Measurements from ENCODE around the gene PTPRM. TPM values are rescaled to one million over a fixed set of nuclear protein-coding genes. Genes with fewer than 3 reads are reported as not detected.
A peak's percentile ranks its signal among the peaks of the same experiment; 100 is the strongest.

The PTPRM gene
- total and polyA plus RNA-seq, 2 experiments from 2014 or later, result 1.6 to 5.3 TPM

- TF ChIP-seq JUNB (IDR thresholded peaks at IDR 0.05; ENCODE audit: unreplicated experiment), result no peak
Observed at GRCh38 chr18:8386669-8387380, 819.7 kb downstream of the PTPRM start (continued).

- H3K36me3 Mint-ChIP-seq (ENCODE audit: low read depth), result peaks cover 4% of the 10 kb centered on the region
- ATAC-seq, result peak; percentile 98
- H3K4me1 ChIP-seq (ENCODE audit: insufficient read depth), result peaks cover 6% of the 10 kb centered on the region; the same call in 1 of the 2 replicates
Observed at GRCh38 chr18:8389391-8390340, 822.5 kb downstream of the PTPRM start.

GRCh38 chr18:8391068-8391467 lies 824.0 kb downstream of the PTPRM start:
- Histone ChIP-seq H3K4me1 (ENCODE audit: insufficient read depth) (peaks cover 11% of the 10 kb centered on the region; the same call in 1 of the 2 replicates), H3K27me3 (ENCODE audit: insufficient read depth) (no peaks in the 10 kb centered on the region), H3K9me2 (ENCODE audit: insufficient read depth) (peaks cover 5% of the 10 kb centered on the region), H4K20me1 (replicated peaks; ENCODE audit: insufficient read depth) (no peaks in the 10 kb centered on the region), H3K36me3 (ENCODE audit: insufficient read depth) (no peaks in the 10 kb centered on the region), H3K4me2 (no peak overlapping the region), H3F3A (replicated peaks; ENCODE audit: low read depth) (no peaks in the 10 kb centered on the region), H3K79me2 (replicated peaks; ENCODE audit: insufficient read depth) (no peaks in the 10 kb centered on the region), H3K27ac (ENCODE audit: low read depth) (no peak overlapping the region), H3K4me3 (no peak overlapping the region), H2AFZ (no peak overlapping the region)
- Mint-ChIP-seq H3K4me1 (peaks cover 27% of the 10 kb centered on the region), H3K9me3 (0 out of 3 replicates have a peak, but pooled peaks cover 3% of the 10 kb centered on the region), H3K36me3 (ENCODE audit: low read depth) (peaks cover 4% of the 10 kb centered on the region), H3K27me3 (ENCODE audit: insufficient read depth, low read depth, poor library complexity) (peaks cover 5% of the 10 kb centered on the region), H3K4me3 (no peak overlapping the region), H3K27ac (no peak overlapping the region)
- DNase-seq (ENCODE audit: low spot score) (no peak), ATAC-seq (no peak)
- TF ChIP-seq ZNF114 (CRISPR knock-in tag; IDR thresholded peaks at IDR 0.05) (no peak), JUNB (IDR thresholded peaks at IDR 0.05; ENCODE audit: unreplicated experiment) (no peak), CTCF (conservative IDR thresholded peaks at IDR 0.05; ENCODE audit: low read depth in 2 of 2) (no peak), ZNF331 (CRISPR knock-in tag; IDR thresholded peaks at IDR 0.05; ENCODE audit: low read depth) (no peak), POLR2AphosphoS5 (IDR thresholded peaks at IDR 0.05; ENCODE audit: low read depth) (no peak)

More at GRCh38 chr18:8389391-8390340, 822.5 kb downstream of the PTPRM start:
- TF ChIP-seq CTCF (conservative IDR thresholded peaks at IDR 0.05; ENCODE audit: low read depth in 2 of 2) (peak; percentile 95 to 100), ZNF331 (CRISPR knock-in tag; IDR thresholded peaks at IDR 0.05; ENCODE audit: low read depth) (no peak)
- Mint-ChIP-seq H3K9me3 (0 out of 3 replicates have a peak, but pooled peaks cover 3% of the 10 kb centered on the region), H3K27me3 (ENCODE audit: insufficient read depth, low read depth, poor library complexity) (peaks cover 6% of the 10 kb centered on the region), H3K4me3 (no peak overlapping the region), H3K4me1 (peaks cover 32% of the 10 kb centered on the region), H3K27ac (no peak overlapping the region)
- Histone ChIP-seq H2AFZ (no peak overlapping the region), H3K4me2 (no peak overlapping the region), H3K79me2 (replicated peaks; ENCODE audit: insufficient read depth) (no peaks in the 10 kb centered on the region), H3K36me3 (ENCODE audit: insufficient read depth) (no peaks in the 10 kb centered on the region), H4K20me1 (replicated peaks; ENCODE audit: insufficient read depth) (no peaks in the 10 kb centered on the region), H3K9me2 (ENCODE audit: insufficient read depth) (no peaks in the 10 kb centered on the region), H3K27ac (ENCODE audit: low read depth) (no peak overlapping the region), H3K27me3 (ENCODE audit: insufficient read depth) (no peaks in the 10 kb centered on the region), H3F3A (replicated peaks; ENCODE audit: low read depth) (no peaks in the 10 kb centered on the region), H3K4me3 (no peak overlapping the region)
- peak; percentile 93 for DNase-seq (ENCODE audit: low spot score)
